Loucy (cell line): ENCODE measurements around the gene CBLC.

Source experiments
- EZH2phosphoT487 ChIP-seq: fragments of 200-600 bp; IDR thresholded peaks from 2 replicates; pipeline ENCODE4 v1.6.1; 2018; ENCODE audit warnings: antibody characterized with exemption, mild to moderate bottlenecking, moderate library complexity, borderline replicate concordance
- TF ChIP-seq, protein P1 (sequence below): fragments of 200-600 bp; sonication (generic); conservative IDR thresholded peaks from 2 replicates; pipeline ENCODE4 v1.5.1; 2014; ENCODE audit warnings: mild to moderate bottlenecking, antibody characterized with exemption, low read length

DNA sequence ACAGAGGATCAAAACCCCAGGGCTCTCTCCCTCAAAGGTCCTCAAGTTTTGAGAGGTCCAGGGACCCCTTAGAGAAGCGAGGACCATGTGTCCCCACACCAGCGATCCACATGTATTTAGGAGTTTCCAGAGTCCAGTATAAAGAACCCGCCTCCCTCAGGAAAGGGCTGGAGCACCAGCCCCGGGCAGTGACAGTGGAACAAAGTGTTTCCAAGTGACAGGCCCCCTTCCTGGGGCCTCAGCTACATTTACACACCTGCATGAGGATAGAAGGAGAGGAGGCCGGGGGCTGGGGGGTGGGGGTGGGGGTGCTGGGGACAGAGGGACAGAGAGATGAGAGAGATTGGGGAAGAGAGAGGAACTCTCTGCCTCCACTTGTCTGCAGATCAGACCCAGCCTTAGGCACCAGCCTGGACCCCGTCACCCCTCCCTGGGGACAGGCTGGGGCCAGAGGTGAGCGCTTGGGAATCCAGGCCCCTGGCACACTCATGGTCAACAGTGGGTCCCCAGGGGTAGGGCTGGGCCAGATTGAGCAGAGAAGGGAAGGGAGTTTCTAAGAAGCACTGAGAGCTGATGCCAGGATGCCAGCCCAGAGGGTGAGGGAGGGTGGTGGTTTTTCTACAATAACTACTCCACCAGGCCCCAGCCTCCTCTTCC lies 32.0 kb downstream of the CBLC start:
- TF ChIP-seq, protein P1, sequence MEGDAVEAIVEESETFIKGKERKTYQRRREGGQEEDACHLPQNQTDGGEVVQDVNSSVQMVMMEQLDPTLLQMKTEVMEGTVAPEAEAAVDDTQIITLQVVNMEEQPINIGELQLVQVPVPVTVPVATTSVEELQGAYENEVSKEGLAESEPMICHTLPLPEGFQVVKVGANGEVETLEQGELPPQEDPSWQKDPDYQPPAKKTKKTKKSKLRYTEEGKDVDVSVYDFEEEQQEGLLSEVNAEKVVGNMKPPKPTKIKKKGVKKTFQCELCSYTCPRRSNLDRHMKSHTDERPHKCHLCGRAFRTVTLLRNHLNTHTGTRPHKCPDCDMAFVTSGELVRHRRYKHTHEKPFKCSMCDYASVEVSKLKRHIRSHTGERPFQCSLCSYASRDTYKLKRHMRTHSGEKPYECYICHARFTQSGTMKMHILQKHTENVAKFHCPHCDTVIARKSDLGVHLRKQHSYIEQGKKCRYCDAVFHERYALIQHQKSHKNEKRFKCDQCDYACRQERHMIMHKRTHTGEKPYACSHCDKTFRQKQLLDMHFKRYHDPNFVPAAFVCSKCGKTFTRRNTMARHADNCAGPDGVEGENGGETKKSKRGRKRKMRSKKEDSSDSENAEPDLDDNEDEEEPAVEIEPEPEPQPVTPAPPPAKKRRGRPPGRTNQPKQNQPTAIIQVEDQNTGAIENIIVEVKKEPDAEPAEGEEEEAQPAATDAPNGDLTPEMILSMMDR: no peak
- TF ChIP-seq EZH2phosphoT487: no peak
